ENCODE results near the gene AFMID. TPM values are rescaled to one million over a fixed set of nuclear protein-coding genes. Genes with fewer than 3 reads are reported as not detected.

Gene AFMID
- total RNA-seq, 1 donor from 2014 or later = 35.1 TPM

DNA sequence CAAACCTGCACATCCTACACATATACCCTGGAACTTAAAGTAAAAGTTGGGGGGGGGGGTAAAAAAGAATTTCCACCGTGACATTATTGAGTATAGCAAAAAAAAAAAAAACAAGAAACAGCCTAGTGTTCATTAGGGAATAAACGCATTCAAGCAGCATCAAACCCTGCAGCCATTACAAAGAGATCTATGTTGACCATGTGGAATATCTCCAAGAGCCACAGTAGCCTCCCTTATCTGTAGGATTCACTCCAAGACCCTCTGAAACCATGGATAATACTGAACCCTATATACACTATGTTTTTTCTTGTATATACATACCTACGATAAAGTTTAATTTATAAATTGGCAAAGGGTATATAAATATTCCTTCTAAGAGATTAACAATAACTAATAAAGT lies 21.3 kb downstream of the AFMID start:
- H3K36me3 Mint-ChIP-seq (ENCODE audit: unreplicated experiment) = peaks cover 12% of the 10 kb centered on the region

DNA sequence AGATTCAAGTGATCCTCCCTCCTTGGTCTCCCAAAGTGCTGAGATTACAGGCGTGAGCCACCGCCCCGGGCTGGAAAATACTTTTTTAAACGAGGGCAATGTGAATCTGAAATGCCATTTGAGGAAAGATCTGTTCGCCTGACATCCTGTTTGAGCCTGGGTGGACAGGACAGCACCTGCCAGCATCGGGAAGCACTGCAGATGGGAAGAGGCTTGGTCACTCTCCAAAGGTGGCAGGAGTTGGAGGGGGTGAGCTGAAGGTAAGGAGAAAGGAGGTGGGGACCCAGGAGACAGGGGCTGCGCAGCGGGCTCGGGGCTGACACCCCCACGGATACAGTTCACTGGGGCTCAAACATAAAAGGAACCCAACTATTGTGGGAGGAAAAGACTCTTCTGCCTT lies 22.9 kb downstream of the AFMID start:
- no peaks in the 10 kb centered on the region for H3K9me3 Mint-ChIP-seq (ENCODE audit: unreplicated experiment)
- TF ChIP-seq, protein P1, sequence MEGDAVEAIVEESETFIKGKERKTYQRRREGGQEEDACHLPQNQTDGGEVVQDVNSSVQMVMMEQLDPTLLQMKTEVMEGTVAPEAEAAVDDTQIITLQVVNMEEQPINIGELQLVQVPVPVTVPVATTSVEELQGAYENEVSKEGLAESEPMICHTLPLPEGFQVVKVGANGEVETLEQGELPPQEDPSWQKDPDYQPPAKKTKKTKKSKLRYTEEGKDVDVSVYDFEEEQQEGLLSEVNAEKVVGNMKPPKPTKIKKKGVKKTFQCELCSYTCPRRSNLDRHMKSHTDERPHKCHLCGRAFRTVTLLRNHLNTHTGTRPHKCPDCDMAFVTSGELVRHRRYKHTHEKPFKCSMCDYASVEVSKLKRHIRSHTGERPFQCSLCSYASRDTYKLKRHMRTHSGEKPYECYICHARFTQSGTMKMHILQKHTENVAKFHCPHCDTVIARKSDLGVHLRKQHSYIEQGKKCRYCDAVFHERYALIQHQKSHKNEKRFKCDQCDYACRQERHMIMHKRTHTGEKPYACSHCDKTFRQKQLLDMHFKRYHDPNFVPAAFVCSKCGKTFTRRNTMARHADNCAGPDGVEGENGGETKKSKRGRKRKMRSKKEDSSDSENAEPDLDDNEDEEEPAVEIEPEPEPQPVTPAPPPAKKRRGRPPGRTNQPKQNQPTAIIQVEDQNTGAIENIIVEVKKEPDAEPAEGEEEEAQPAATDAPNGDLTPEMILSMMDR (IDR thresholded peaks at IDR 0.05) = no peak
- H3K4me3 Mint-ChIP-seq (ENCODE audit: unreplicated experiment) = no peak overlapping the region
- no peak for DNase-seq (ENCODE audit: extremely low spot score, unreplicated experiment)
- H3K4me1 Mint-ChIP-seq (ENCODE audit: unreplicated experiment) = peaks cover 7% of the 10 kb centered on the region
- H3K36me3 Mint-ChIP-seq (ENCODE audit: unreplicated experiment) = peaks cover 9% of the 10 kb centered on the region
- H3K27me3 Mint-ChIP-seq (ENCODE audit: unreplicated experiment) = no peaks in the 10 kb centered on the region
- H3K27ac Mint-ChIP-seq (ENCODE audit: unreplicated experiment) = no peak overlapping the region

More for the DNA sequence above, 21.3 kb downstream of the AFMID start:
- Mint-ChIP-seq H3K9me3 (ENCODE audit: unreplicated experiment) (no peaks in the 10 kb centered on the region), H3K27ac (ENCODE audit: unreplicated experiment) (no peak overlapping the region), H3K4me1 (ENCODE audit: unreplicated experiment) (no peaks in the 10 kb centered on the region), H3K27me3 (ENCODE audit: unreplicated experiment) (no peaks in the 10 kb centered on the region), H3K4me3 (ENCODE audit: unreplicated experiment) (no peak overlapping the region)
- no peak for DNase-seq (ENCODE audit: extremely low spot score, unreplicated experiment)
- TF ChIP-seq, protein P1 (IDR thresholded peaks at IDR 0.05) = no peak

DNA sequence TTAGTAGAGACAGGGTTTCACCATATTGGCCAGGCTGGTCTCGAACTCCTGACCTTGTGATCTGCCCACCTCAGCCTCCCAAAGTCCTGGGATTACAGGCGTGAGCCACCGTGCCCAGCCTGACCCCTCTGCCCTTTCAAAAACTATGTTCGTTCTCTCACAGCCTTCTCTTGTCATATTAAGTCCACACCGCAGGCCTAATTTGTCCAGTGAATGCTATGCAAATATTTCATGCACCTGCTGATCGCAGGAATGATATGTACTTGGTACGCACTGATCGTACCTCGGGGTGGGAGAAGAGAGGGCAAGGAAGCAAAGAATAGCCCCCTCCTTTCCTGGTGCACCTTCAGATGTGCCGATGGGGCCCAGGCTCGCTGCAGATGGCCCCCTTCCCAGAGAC lies 23.9 kb downstream of the AFMID start:
- Mint-ChIP-seq H3K4me3 (ENCODE audit: unreplicated experiment) (no peak overlapping the region), H3K27me3 (ENCODE audit: unreplicated experiment) (no peaks in the 10 kb centered on the region), H3K36me3 (ENCODE audit: unreplicated experiment) (peaks cover 7% of the 10 kb centered on the region), H3K4me1 (ENCODE audit: unreplicated experiment) (peaks cover 13% of the 10 kb centered on the region), H3K27ac (ENCODE audit: unreplicated experiment) (no peak overlapping the region), H3K9me3 (ENCODE audit: unreplicated experiment) (no peaks in the 10 kb centered on the region)
- TF ChIP-seq, protein P1 (IDR thresholded peaks at IDR 0.05) = no peak
- DNase-seq (ENCODE audit: extremely low spot score, unreplicated experiment) = no peak

DNA sequence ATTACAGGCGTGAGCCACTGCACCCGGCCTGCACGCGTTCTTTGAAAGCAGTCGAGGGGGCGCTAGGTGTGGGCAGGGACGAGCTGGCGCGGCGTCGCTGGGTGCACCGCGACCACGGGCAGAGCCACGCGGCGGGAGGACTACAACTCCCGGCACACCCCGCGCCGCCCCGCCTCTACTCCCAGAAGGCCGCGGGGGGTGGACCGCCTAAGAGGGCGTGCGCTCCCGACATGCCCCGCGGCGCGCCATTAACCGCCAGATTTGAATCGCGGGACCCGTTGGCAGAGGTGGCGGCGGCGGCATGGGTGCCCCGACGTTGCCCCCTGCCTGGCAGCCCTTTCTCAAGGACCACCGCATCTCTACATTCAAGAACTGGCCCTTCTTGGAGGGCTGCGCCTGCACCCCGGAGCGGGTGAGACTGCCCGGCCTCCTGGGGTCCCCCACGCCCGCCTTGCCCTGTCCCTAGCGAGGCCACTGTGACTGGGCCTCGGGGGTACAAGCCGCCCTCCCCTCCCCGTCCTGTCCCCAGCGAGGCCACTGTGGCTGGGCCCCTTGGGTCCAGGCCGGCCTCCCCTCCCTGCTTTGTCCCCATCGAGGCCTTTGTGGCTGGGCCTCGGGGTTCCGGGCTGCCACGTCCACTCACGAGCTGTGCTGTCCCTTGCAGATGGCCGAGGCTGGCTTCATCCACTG lies 27.0 kb downstream of the AFMID start, which contains the start of gene BIRC5:
Gene BIRC5 (plus strand): TSS at position 238 of the 690 bp plus-strand sequence. CDS start 64 bp downstream, at position 302.
- H3K27me3 Mint-ChIP-seq (ENCODE audit: unreplicated experiment) = no peaks in the 10 kb centered on the region
- no peaks in the 10 kb centered on the region for H3K36me3 Mint-ChIP-seq (ENCODE audit: unreplicated experiment)
- no peaks in the 10 kb centered on the region for H3K9me3 Mint-ChIP-seq (ENCODE audit: unreplicated experiment)
- no peak within 1 kb of the TSS for H3K27ac Mint-ChIP-seq (ENCODE audit: unreplicated experiment)
- peaks cover 15% of the 10 kb centered on the region for H3K4me1 Mint-ChIP-seq (ENCODE audit: unreplicated experiment)
- DNase-seq (ENCODE audit: extremely low spot score, unreplicated experiment) = peak; percentile 96
- TF ChIP-seq, protein P1 (IDR thresholded peaks at IDR 0.05) = no peak
- H3K4me3 Mint-ChIP-seq (ENCODE audit: unreplicated experiment) = peak within 1 kb of the TSS; percentile 83

DNA sequence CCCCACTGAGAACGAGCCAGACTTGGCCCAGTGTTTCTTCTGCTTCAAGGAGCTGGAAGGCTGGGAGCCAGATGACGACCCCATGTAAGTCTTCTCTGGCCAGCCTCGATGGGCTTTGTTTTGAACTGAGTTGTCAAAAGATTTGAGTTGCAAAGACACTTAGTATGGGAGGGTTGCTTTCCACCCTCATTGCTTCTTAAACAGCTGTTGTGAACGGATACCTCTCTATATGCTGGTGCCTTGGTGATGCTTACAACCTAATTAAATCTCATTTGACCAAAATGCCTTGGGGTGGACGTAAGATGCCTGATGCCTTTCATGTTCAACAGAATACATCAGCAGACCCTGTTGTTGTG lies 27.5 kb downstream of the AFMID start:
- TF ChIP-seq, protein P1 (IDR thresholded peaks at IDR 0.05) = no peak
- no peak for DNase-seq (ENCODE audit: extremely low spot score, unreplicated experiment)
- peaks cover 15% of the 10 kb centered on the region for H3K4me1 Mint-ChIP-seq (ENCODE audit: unreplicated experiment)
- no peaks in the 10 kb centered on the region for H3K36me3 Mint-ChIP-seq (ENCODE audit: unreplicated experiment)
- H3K27me3 Mint-ChIP-seq (ENCODE audit: unreplicated experiment) = no peaks in the 10 kb centered on the region
- H3K4me3 Mint-ChIP-seq (ENCODE audit: unreplicated experiment) = peak overlapping the region; percentile 83
- H3K9me3 Mint-ChIP-seq (ENCODE audit: unreplicated experiment) = no peaks in the 10 kb centered on the region
- no peak overlapping the region for H3K27ac Mint-ChIP-seq (ENCODE audit: unreplicated experiment)

Data from osteocyte (in vitro differentiated cells).